SW480 (cell line): ENCODE data around the gene TRAPPC3L.
A peak's percentile ranks its signal among the peaks of the same experiment; 100 is the strongest.

Source experiments
- DNase-seq: peaks from one replicate; pipeline ENCODE4 v3.0.0-alpha.2; 2016; ENCODE audit warnings: low spot score

The TRAPPC3L gene

DNA sequence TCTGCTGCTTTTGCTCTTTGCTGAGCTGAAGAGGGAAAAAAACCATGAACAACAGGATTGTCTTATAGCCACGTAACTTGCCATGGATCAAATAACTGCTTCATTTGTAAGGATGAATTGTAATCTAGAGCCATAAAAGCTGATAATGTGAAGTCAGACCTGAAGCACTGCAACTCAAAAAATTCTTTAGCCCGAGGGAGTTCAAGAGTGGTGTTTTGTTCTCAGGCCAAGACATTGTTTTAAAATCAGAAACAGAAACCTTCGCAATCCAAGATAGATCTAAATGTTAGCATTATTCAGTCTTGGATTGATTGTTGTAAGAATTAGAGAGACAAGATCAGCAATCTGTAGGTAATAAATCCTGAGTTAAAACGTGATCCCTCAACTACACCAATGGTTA lies at the start of gene TRAPPC3L:
Gene TRAPPC3L, minus strand, starts transcription at position 34 of the 400 bp plus-strand sequence. CDS start 170 bp downstream, outside the sequence.
- DNase-seq = no peak

DNA sequence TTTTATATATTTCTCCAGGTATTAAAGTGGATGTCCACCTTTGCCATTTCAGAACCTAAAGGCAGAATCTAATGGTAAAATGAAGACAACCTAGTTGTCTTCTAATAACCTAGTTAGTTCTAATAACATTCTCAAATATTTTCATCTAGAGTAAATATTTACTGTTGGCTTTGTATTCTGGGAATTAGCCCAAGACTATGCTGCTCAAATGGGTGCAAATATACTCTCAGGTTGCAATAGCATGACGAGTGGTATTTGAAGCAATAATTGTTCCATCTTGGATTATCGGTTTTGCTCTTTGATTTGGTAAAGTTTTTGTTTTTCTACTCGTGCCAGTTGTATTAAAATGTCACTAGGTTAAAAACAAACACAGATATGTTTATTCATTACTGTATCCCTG lies 49.8 kb upstream of the TRAPPC3L start:
- DNase-seq = no peak

DNA sequence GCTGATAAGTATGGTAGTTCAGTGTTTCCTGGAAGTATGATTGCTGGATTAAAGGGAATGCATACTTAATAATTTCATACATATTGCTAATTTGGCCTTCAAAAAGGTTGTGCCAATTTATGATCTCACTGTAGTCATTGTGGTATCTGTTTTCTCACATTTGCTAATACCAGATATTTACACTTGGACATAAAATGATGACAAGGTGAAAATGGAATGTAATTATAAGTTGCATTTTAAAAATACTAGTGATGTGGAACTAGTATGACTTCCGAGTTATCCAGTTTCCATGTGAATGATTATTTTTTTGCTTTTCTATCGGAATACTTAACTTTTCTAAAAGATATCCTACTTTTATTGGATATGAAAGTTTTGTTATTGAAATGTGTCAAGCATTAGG lies 41.3 kb upstream of the TRAPPC3L start:
- DNase-seq = no peak

DNA sequence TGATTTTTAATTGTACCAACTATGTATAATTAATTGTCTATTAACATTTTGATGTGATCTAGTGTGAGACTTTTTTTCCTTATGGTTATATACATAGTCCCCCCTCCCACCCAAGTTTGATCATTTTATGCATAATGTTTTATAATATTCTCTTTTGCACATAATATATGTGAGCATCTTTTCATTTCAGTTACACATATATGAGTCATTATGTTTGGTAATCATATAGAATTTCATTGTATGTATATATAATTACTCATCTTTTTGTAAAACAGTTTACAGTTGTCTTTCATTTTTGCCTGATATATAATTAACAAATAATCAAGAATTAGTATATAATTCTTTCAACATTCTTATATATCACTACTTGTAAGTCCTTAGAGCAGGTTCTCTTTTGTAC lies 40.8 kb upstream of the TRAPPC3L start:
- no peak for DNase-seq

DNA sequence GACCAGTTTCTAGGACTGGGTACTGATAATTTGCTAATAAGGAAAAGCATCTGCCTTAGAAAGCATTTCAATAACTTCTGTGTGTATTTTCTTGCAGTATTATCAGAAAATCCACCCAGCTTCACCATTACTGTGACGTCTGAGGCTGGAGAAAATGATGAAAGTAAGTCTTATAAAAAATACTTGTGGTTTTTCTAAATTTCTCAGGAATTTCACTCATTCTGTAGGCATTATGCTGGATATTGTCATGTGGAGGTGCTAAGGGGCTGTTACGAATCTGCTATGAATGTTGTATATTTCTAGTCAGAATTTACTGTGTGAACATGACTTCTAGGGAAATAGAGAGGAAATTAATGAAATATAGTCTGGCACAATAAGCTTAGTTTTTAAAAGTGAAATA lies 34.7 kb upstream of the TRAPPC3L start:
- DNase-seq = no peak

DNA sequence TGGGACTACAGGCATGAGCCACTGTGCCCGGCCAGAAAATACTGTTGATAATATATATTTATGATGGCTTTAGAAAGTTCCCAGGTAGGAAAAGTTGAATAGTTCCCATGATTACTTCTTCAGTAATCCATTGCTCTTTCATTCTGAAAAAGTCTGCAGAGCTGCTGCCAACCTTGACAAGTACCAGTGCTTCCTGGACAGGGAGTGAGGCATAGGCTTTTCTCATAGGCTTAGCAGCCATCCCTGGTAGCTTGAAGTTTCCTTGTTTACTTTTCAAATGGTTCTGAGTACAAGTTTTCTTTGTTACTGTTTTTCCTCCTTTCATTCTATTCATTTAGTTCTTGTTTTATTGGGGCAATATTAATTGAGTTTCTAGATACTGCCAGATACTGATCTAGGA lies 33.7 kb upstream of the TRAPPC3L start:
- DNase-seq = no peak

DNA sequence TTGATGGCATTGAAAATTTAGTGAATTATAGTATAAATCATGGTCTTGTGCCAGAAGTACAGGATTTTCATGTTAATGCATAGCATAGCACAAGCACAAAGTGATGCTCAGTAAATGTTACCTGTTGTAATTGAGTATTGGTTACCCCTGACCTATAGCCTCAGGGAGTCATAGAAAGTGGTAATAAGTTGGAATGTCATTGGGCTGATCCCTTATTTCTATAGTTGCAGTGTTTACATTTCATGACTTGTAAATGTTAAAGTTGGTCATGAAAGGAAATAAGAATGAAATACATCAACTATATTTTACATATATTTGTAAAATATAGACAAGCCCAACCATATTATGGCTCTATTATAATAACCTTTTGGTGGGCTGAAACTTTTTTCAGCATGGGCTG lies 32.9 kb upstream of the TRAPPC3L start:
- no peak for DNase-seq

DNA sequence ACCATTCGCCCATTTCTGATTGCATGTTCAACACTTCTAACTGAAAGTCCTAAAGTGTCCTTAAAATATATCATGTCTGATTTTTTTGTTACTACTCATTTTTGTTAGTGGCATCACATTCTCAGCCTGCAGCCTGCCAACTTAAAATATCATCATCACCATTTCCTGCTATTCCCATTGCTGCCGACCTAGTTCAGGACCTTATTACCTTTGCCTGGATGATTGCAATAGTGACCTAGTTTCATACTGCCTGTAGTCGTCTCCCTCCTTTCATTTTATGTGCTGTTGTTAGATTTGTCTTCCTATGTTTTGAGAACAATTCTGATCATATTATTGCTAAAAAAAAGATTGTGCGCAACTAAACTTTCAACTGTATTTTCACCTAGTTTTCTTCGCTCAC lies 32.0 kb upstream of the TRAPPC3L start:
- no peak for DNase-seq

DNA sequence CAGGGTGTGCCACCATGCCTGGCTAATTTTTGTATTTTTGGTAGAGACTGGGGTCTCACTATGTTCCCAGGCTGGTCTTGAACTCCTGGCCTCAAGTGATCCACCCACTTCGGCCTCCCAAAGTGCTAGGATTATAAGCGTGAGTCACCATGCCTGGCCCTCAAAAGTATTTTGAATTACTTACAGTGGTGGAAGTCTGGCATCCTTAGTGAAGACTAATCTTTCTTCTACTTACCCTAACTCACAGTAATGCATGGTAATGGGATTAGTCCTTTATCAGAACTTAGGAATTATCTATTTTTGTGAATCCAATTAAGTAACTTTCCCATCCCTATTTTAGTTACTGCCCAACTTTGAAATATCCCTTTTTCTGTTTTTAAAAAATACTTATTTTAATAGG lies 29.7 kb upstream of the TRAPPC3L start:
- no peak for DNase-seq

DNA sequence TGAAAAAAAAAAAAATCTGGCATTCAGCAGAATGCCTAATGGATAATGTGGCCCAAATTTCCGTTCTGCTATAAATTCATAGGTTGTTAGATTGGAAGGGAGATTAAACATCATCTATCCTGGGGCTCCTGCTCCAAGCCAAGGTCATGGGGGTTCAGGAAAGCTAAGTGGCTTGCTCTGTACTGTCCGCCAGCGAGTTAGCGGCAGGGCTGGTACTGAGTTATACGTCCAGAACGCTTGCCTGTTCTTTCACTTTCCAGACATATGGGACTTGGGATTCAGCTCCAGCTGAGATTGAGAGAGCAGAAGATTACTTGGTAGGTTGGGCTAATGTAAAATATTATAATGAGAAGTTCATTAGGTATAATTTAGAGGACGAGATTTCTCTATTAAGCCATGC lies 26.7 kb upstream of the TRAPPC3L start:
- DNase-seq = peak; percentile 35

DNA sequence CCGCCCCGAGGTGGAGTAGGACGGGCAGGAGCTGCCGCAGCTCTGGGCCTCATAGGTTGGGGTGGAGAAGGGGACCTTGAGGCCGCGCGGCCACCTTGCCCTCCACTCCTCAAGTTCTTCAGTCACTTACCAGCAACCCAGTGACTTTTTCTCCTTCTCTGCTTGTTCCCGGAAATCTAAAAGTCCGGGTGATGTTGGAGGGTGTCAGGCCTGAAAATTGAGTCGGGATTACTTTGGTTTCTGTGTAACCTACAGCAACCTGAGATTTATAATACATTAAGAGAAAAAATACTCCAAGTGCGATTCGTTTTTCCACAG lies 26.2 kb upstream of the TRAPPC3L start:
- no peak for DNase-seq

DNA sequence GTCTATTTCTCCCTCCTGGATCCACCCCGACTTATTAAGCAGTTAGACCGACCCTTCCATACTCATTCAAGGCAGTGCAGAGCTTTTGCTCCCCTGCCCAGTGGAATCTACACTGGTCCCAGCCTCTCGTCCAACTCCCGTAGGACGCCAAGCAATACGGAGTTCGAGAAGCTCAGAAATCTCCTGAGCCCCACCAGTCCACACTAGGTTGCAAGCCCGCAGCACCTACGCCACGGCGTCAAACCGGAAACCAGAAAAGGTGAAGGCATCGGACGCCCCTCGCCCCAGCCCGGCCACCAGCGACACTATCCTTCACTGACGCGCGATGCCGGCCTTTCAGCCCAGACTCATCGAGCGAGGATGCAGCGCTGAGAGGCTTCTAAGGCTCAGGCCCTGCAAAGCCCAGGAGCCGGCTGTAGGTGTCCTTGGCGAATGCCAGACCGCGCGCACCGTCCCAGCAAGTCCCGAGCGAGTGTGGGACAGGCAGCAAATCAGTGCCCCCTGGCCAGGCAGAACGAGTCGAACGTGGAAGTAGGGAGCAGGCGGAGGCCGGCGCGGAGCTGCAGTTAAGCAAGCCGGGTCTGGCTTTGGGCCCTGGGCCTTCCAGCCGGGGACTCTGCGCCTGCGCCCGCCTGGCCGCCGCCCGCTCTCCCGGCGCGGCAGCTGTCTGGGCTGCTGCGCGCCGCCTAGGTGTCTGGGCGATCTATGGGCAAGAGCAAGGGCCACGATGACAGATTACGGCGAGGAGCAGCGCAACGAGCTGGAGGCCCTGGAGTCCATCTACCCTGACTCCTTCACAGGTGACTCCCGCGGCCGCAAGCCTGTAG lies 25.6 kb upstream of the TRAPPC3L start, which contains the start of gene RWDD1:
Gene RWDD1, plus strand, starts transcription at position 649 of the 827 bp plus-strand sequence. Its CDS starts 79 bp downstream, at position 728.
- DNase-seq = peak; percentile 97

DNA sequence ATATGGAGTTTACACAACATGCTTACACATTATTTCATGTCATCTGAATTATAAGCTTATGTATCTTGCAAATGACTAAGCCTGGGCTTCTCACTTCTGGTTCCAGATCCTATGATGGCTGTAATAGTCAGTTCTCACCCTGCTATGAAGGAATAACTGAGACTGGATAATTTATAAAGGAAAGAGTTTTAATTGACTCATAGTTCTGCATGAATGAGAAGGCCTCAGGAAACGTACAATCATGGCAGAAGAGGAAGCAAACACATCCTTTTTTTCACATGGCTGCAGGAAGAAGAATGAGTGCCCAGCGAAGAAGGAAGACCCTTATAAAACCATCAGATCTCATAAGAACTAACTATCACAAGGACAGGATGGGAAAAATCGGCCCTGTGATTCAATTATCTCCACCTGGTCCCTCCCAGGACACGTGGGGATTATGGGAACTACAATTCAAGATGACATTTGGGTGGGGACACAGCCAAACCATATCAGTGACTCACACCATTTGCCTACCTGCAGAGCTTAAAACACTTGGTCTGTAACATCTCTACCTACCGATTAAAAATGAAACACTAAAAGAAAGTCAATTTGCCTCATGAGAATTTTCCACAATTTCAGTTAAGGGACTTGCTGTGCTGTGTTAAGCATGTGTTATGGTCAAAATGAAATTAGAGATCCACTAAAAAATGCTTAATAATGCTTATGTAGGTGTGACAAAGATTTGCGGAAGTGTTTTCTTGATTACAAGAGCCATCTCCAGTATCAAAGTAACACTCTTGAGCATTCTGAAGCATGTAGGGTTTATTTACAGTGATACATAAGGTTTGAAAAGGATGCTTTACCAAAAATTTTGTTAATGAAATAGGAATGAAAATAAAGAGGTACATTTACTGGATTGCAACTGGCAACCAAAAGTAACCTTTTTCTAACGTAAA lies 23.6 kb upstream of the TRAPPC3L start:
- peak; percentile 5 for DNase-seq

DNA sequence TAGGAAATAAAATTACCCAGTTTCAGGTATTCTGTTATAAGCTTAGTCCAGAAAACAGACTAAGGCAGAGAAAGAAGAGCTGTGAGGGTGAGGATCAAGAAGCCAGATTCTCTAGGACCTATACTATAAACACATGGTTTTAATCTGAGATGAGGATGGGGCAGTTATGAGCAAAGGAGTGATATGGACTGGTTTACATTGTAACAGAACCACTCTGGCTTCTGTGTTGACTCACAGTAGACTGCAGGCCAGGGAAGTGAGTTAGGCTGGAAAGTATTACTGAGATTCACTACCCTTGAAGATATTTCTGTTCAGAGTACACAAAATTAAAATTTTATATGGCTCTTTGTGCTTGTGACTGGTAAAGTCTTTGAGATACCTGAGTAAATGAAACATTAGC lies 22.6 kb upstream of the TRAPPC3L start:
- DNase-seq = no peak

DNA sequence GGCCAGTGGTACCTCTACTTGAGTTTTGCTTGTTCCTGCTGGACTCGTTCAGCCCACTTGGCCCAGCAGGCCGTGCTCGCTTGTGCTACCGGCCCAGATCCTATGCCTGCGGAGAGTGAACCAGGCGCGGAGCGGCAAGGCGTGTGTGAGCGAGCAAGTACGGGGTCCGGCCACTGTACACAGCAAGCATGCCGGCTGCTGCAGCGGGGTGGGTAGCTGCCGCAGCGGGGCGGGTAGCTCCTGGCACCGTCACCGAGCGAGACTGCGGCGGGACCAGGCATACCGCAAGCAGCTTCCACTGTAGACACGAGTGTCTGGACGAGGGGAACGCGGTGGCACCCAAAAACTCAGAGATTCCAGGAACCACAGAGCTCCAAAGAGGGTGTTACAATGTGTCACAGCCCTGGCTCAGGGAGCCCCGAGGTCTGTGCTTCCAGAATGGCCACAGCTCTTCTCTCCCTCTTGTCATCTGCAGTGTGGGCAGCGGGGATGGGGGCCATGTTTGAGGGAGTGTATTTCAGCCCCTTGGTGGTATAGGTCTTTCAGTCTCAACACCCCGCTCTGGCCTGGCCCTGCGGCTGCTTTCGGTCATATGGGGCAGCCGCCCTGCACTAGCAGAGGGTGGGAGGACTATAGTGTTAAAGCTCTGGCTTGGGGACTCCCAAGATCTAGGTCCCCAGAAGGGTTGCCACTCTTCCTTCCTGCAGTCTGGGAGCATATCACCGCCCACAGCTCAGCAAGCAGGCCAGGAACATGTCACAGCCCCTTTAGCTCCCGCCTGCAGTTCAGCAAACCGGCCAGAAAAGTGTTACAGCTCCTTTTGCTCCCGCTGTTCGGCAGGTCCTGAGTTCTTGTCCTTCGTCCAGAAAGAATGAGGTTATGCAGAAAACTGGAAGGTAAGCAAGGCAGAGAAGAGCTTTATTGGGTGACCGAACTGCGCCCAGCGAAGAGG lies 19.7 kb upstream of the TRAPPC3L start:
- DNase-seq = no peak

DNA sequence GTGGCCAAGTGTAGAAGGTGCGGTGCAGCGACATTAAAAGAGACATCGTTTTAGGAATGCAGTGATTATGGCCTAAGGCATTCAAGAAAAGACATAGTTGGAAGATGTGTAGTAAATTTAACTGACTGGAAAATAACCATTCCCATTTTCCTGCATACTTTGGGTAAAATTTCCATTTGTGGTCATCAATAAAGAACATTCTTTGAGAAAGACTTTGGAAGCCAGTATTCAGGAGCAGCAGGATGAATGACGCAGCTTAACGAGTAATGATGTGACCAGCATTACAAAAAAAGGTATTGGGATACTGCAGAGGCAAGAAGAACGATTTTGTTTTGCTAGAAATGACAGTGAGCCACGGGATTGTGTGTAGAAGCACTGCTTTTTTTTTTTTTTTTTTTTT lies 18.8 kb upstream of the TRAPPC3L start:
- no peak for DNase-seq

DNA sequence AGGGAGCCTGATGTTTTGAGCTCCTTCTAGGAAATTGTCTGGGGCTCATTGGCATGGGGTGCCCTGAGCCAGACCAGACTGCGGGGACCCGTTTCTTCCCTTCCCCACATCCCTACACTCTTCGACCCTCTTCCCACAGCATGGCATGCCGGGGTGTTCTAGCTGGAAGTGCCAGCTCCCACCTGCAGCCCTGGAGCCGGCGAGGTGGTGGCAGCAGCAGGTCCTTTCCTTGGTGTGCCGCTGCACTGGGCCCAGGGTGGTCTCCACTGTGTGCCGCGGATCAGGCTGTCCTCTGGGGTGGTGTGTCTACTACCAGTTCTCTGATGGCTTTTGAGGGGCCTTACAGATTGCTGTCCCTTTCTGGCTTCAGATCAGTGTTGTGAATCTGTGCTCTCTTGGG lies 18.3 kb upstream of the TRAPPC3L start:
- DNase-seq = no peak

DNA sequence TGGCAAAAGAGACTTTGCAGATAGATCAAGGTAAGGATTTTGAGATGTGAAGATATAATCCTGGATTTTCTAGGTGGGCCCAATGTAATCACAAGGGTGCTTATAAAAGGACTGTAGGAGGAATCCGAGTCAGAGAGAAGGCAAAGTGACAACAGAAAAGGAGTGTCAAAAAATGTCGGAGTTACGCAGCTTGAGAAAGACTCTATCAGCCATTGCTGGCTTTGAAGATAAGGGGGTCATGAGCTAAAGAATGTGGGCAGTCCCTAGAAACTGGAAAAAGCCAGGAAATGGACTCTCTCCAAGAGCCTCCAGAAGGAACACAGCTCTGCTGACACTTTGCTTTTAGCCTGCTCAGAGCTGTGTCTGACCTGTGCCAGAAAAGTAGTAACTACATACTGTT lies 17.1 kb upstream of the TRAPPC3L start:
- no peak for DNase-seq

DNA sequence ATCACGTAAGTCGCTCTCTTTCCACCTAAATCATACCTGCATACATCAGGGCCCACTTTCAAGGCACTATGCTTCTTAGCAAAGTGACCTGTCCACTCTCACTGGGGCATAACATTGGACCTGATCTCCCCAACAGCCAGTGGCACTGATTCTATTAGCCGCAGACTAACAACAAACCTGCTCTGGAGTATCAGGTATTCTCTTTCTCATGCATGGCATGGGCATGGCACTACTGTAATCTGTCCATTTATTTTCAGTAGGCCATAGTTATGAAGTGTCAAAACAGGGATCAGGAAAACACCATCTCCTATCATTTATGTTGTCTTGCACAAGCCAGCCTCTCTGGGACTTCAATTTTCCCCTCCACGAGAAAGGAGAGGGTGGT lies 16.5 kb upstream of the TRAPPC3L start:
- no peak for DNase-seq

DNA sequence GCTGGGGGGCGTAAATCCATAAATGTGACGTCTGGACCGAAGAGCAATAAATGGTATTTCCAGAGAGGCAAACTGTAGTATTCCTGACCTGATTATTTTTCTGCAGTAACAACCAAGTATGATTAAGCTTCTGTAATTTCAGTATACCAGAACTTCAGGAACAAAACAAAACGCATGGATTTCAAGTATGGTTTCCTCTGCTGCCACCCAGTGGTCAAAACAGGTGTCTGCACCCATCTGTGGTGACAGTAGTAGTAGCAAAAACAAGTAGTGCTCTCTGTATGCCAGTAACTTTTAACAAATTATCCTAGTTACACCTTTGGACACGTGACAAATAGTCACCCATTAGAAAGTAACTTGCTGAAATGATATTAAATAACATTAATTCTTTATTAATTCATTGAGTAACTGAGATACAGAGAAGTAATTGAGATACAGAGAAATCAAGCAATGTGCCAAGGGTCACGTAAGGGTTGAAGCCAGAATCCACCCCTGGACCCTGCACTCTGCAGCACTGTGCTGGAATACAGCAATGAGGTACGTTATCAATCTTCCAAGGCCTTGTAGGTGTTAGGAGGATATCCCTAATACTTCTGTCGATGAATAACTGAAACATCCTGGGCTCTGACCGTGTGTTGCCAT lies 16.0 kb upstream of the TRAPPC3L start:
- DNase-seq = peak; percentile 44

DNA sequence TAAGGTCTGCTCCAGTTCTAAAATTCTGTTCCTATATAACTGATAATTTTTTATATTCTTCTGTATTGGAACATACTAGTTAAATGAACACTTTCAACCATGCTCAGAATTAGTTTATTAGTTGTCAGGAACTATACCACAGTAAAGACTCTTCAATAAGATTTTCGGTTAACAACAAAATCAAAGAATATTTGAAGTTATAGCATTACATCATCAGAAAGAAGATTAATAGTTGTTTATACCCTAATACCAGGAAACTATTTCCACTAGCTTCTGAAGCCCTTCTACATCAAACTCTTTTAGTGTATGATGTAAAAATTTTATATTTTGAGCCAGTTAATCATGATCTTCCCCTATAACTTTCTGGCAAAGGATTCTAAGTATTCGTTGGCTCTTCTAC lies 14.6 kb upstream of the TRAPPC3L start:
- no peak for DNase-seq

DNA sequence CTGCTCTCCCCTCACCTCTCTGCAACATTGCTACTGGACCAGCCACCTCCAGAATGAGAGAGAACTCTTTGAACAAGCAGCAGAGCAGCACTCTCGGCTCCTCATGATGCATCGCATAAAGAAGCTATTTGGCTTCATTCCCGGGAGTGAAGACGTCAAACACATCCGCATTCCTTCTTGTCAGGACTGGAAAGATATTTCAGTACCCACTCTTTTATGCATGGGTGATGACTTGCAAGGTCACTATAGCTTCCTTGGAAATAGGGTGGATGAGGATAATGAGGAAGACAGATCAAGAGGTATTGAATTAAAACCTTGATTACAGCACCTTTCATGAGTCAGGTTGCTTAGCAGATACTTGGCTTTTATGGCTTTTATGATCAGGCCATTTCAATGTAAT lies 12.4 kb upstream of the TRAPPC3L start:
- DNase-seq = no peak
